Measurements from ENCODE around the gene ITIH4.

Gene ITIH4

DNA sequence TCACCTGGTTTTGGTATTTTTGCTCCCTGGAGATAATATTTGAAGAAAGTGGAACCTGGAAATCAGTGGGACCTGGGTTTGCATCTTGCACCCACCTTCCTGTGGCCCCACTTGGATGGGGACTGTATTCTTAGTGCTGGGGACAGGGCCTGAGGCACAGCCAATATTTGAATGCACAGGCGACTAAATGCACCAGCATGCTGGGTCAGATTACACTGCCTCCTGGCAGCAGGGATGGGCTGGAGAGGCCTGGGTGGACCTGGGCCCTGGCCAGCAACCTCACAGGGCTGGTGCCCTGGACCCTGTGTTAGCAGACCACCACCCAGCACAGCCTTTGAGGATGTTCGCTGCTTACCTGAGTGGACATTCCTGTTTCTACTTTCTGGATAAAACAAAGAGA, 10.5 kb downstream of the ITIH4 start:
- Histone ChIP-seq H3K4me3 (ENCODE audit: low read length) (no peak overlapping the region), H3K27ac (ENCODE audit: low read depth, low read length) (no peak overlapping the region), H4K20me1 (ENCODE audit: control insufficient read depth, insufficient read depth, low read depth, low read length) (no peaks in the 10 kb centered on the region; the same call in 1 of the 2 replicates), H3K4me1 (ENCODE audit: control insufficient read depth, low read length) (no peaks in the 10 kb centered on the region), H3K9me3 (ENCODE audit: control insufficient read depth, insufficient read depth, low read length) (no peaks in the 10 kb centered on the region), H3F3A (ENCODE audit: control insufficient read depth, insufficient read depth) (no peaks in the 10 kb centered on the region), H3K9me2 (replicated peaks; ENCODE audit: control insufficient read depth, low read length) (no peaks in the 10 kb centered on the region), H3K4me2 (ENCODE audit: low read length) (no peak overlapping the region), H3K36me3 (ENCODE audit: control insufficient read depth, low read length) (no peaks in the 10 kb centered on the region), H3K79me2 (ENCODE audit: control insufficient read depth, low read length) (no peaks in the 10 kb centered on the region), H3K27me3 (ENCODE audit: control insufficient read depth, low read length) (no peaks in the 10 kb centered on the region)
- TF ChIP-seq CTCF (IDR thresholded peaks at IDR 0.05; ENCODE audit: low read depth, low read length, poor library complexity, severe bottlenecking) (no peak), EZH2phosphoT487 (IDR thresholded peaks at IDR 0.05; ENCODE audit: borderline replicate concordance, low read length) (no peak)

DNA sequence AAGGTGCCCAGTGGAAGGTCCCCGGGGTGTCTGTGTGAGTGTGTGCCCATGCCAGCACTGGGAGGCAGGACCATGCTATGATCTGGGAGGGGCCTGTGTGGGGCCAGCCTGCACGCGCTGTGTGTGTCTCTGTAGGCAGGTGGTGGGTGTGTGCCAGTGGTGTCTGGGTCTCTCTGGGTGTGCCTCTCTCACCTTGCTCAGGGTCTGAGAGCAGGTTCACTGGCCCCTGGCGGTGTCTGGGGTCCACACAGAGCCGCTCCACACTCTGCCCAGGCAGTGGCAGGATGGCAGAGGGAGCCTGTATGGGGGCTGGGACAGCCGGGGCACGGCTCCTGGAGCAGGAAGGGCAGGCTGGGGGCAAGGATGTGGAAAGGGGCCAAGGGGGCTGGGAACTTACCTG, 12.6 kb downstream of the ITIH4 start:
- H3K27me3 ChIP-seq (ENCODE audit: control insufficient read depth, low read length) = no peaks in the 10 kb centered on the region
- H3K4me2 ChIP-seq (ENCODE audit: low read length) = no peak overlapping the region
- no peaks in the 10 kb centered on the region; the same call in 1 of the 2 replicates for H4K20me1 ChIP-seq (ENCODE audit: control insufficient read depth, insufficient read depth, low read depth, low read length)
- no peaks in the 10 kb centered on the region for H3F3A ChIP-seq (ENCODE audit: control insufficient read depth, insufficient read depth)
- H3K79me2 ChIP-seq (ENCODE audit: control insufficient read depth, low read length) = no peaks in the 10 kb centered on the region
- no peaks in the 10 kb centered on the region for H3K36me3 ChIP-seq (ENCODE audit: control insufficient read depth, low read length)
- no peak overlapping the region for H3K4me3 ChIP-seq (ENCODE audit: low read length)
- no peaks in the 10 kb centered on the region for H3K9me2 ChIP-seq (replicated peaks; ENCODE audit: control insufficient read depth, low read length)
- H3K4me1 ChIP-seq (ENCODE audit: control insufficient read depth, low read length) = no peaks in the 10 kb centered on the region
- no peak overlapping the region for H3K27ac ChIP-seq (ENCODE audit: low read depth, low read length)
- no peaks in the 10 kb centered on the region for H3K9me3 ChIP-seq (ENCODE audit: control insufficient read depth, insufficient read depth, low read length)
- TF ChIP-seq CTCF (IDR thresholded peaks at IDR 0.05; ENCODE audit: low read depth, low read length, poor library complexity, severe bottlenecking) = no peak
- no peak for TF ChIP-seq EZH2phosphoT487 (IDR thresholded peaks at IDR 0.05; ENCODE audit: borderline replicate concordance, low read length)

- Histone ChIP-seq H3K27ac (ENCODE audit: low read depth, low read length) (no peak overlapping the region), H3K9me2 (replicated peaks; ENCODE audit: control insufficient read depth, low read length) (no peaks in the 10 kb centered on the region), H3K79me2 (ENCODE audit: control insufficient read depth, low read length) (no peaks in the 10 kb centered on the region), H3K9me3 (ENCODE audit: control insufficient read depth, insufficient read depth, low read length) (no peaks in the 10 kb centered on the region), H3K4me3 (ENCODE audit: low read length) (no peak overlapping the region), H3K4me2 (ENCODE audit: low read length) (no peak overlapping the region), H3K27me3 (ENCODE audit: control insufficient read depth, low read length) (no peaks in the 10 kb centered on the region), H3F3A (ENCODE audit: control insufficient read depth, insufficient read depth) (no peaks in the 10 kb centered on the region), H3K36me3 (ENCODE audit: control insufficient read depth, low read length) (no peaks in the 10 kb centered on the region), H3K4me1 (ENCODE audit: control insufficient read depth, low read length) (no peaks in the 10 kb centered on the region), H4K20me1 (ENCODE audit: control insufficient read depth, insufficient read depth, low read depth, low read length) (no peaks in the 10 kb centered on the region; the same call in 1 of the 2 replicates)
- TF ChIP-seq EZH2phosphoT487 (IDR thresholded peaks at IDR 0.05; ENCODE audit: borderline replicate concordance, low read length) = no peak
- TF ChIP-seq CTCF (IDR thresholded peaks at IDR 0.05; ENCODE audit: low read depth, low read length, poor library complexity, severe bottlenecking) = no peak
Measured at GRCh38 chr3:52817221-52817620, 13.3 kb downstream of the ITIH4 start.

All from DOHH2 (cell line).